GM18907 (cell line): ENCODE data around the gene COL3A1.

ENCODE experiments used
- ATAC-seq: cut with Tn5 transposase; IDR thresholded peaks from one replicate; pipeline ENCODE4 v1.9.1; 2021; ENCODE audit warnings: mild to moderate bottlenecking, moderate library complexity; ENCODE audit not compliant: unreplicated experiment

COL3A1 gene

GRCh38 chr2:188974164-188974563 is at the start of gene COL3A1:
Gene COL3A1 (plus strand): TSS chr2:188974373. CDS start chr2:188974490, 117 bp downstream.
- no peak for ATAC-seq

- ATAC-seq: no peak
These were observed 45.5 kb upstream of the COL3A1 start for GRCh38 chr2:188928643-188929042.

GRCh38 chr2:188931361-188931760 is 42.8 kb upstream of the COL3A1 start:
- no peak for ATAC-seq

- no peak for ATAC-seq
These were observed 36.6 kb upstream of the COL3A1 start for GRCh38 chr2:188937228-188938220.

GRCh38 chr2:188940171-188940570 is 34.0 kb upstream of the COL3A1 start:
- no peak for ATAC-seq

- no peak for ATAC-seq
These were observed 29.7 kb upstream of the COL3A1 start for GRCh38 chr2:188944442-188944841.

- no peak for ATAC-seq
These were observed 24.9 kb upstream of the COL3A1 start for GRCh38 chr2:188949046-188949818.

GRCh38 chr2:188952901-188953300 is 21.3 kb upstream of the COL3A1 start:
- no peak for ATAC-seq

- no peak for ATAC-seq
These were observed 17.9 kb upstream of the COL3A1 start for GRCh38 chr2:188956290-188956689.

- no peak for ATAC-seq
These were observed 17.2 kb upstream of the COL3A1 start for GRCh38 chr2:188956961-188957360.

- ATAC-seq: no peak
These were observed 16.5 kb upstream of the COL3A1 start for GRCh38 chr2:188957646-188958045.

- no peak for ATAC-seq
These were observed 10.4 kb upstream of the COL3A1 start for GRCh38 chr2:188963741-188964140.

- ATAC-seq: no peak
These were observed 9.1 kb upstream of the COL3A1 start for GRCh38 chr2:188964976-188965546.

- ATAC-seq: no peak
These were observed 8.6 kb upstream of the COL3A1 start for GRCh38 chr2:188965563-188965962.

- no peak for ATAC-seq
These were observed 8.0 kb upstream of the COL3A1 start for GRCh38 chr2:188966079-188966571.

- ATAC-seq: no peak
These were observed 7.3 kb upstream of the COL3A1 start for GRCh38 chr2:188966728-188967440.

GRCh38 chr2:188969236-188969635 is 4.9 kb upstream of the COL3A1 start:
- no peak for ATAC-seq

GRCh38 chr2:188969651-188970050 is 4.5 kb upstream of the COL3A1 start:
- ATAC-seq: no peak

- ATAC-seq: no peak
These were observed 4.0 kb upstream of the COL3A1 start for GRCh38 chr2:188970211-188970610.

GRCh38 chr2:188971432-188971861 is 2.7 kb upstream of the COL3A1 start:
- ATAC-seq: no peak

GRCh38 chr2:188973641-188974040 is 532 bp upstream of the COL3A1 start:
- ATAC-seq: no peak
